ENCODE data around the gene FGA.

Gene FGA

DNA sequence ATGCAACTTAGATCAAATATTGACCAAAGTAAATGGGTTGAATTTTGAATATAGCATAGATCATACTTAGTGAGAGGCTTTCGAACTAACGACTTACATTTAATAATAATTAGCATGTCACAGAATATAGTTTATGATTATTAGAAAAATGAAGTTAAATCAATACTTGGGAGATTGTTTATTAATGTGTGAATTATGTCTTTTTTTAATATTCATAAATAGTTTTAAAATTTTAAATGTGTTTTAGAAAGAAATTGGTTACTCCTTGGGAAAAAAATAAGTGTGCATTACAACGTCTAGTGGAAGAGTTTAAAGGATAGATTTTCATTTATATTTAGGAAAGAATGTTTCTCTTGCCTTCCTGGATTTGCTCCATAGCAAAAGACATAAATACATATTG lies 7.3 kb downstream of the FGA start:
- no peak overlapping the region for H3K4me3 ChIP-seq (ENCODE audit: low read depth, low read length)

DNA sequence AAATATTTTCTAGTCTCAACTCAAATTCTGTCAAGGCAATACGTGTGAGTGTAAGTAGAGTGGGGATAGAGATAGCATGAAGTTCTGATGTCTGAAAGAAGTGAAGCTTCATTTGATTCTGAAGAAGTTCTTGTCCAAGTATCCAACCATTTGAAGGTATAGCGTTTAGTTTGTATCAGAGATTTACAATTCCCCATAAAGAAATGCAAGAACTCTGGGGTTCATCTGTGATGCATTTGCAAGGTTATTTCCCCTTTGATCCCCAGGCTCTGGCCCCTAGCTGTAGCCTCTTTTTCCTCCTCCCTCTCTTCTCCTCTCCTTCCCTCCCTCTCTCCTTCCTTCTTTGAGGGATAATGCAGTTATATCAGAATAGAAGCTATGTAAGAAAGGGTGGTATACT lies 7.8 kb downstream of the FGA start:
- H3K4me3 ChIP-seq (ENCODE audit: low read depth, low read length): no peak overlapping the region

DNA sequence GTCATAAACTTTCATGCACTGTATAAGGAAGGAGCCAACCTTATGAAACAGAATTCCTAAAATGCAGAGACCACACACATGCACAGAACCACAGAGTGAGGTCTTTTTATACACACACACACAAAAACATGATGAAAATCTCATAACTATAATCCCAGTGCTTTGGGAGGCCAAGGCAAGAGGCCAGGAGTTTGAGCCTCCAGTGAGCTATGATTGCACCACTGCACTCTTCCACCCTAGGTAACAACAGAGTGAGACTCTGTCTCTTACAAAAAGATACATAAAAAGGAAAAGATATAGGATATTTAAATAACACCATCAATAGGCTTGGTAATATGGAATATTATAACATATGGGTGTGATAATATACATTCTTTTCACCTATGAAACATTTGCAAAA lies 10.6 kb downstream of the FGA start:
- H3K4me3 ChIP-seq (ENCODE audit: low read depth, low read length): no peak overlapping the region

DNA sequence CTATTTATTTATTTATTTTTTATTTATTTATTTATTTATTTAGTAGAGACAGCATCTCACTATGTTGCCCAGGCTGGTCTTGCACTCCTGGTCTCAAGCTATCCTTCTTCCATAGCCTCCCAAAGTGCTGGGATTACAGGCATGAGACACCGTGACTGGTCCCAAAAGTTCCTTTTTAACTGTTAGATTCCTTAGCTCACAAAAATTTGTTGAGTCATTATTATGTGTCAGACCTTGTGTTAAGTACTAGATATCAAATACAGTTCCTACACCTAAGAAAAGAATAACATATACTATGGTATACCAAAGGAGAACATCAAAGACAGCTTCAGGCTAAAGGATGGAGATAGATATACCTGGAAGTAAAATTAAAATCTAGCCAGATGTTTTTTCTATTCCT lies 11.6 kb downstream of the FGA start:
- no peak overlapping the region for H3K4me3 ChIP-seq (ENCODE audit: low read depth, low read length)

DNA sequence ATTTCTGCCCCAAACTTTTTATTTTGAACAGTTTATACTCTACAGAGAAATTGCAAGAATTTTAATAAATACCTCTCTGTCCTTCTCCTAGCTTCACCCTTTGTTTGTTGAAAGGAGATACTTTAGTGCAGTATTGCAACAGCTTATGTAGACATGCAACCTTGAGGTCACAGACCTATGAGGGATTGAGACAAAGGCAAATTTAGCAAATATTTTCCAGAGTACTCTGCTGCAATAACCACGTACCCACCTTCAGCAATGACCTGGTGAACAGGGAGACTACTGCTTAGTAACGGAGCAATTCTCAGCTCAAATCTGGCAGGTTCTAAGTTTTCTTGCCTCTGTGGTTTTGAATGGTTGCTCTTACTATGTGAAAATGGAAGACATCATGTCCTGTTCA lies 13.2 kb downstream of the FGA start:
- no peak overlapping the region for H3K4me3 ChIP-seq (ENCODE audit: low read depth, low read length)

DNA sequence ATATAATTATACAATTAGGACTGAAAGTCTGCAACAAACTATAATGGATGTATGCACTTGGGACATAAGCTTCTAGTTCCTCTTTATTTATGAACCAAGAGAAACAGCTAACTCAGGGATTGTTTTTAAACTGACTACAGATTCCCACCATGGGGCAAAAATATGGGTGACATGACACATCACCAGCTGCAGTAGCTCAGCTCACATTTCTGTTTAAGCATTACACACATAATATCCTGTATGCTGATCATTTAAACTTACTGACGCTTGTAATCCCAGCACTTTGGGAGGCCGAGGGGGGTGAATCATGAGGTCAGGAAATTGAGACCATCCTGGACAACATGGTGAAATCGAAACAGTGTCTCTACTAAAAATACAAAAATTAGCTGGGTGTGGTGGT lies 16.2 kb downstream of the FGA start:
- no peak overlapping the region for H3K4me3 ChIP-seq (ENCODE audit: low read depth, low read length)

DNA sequence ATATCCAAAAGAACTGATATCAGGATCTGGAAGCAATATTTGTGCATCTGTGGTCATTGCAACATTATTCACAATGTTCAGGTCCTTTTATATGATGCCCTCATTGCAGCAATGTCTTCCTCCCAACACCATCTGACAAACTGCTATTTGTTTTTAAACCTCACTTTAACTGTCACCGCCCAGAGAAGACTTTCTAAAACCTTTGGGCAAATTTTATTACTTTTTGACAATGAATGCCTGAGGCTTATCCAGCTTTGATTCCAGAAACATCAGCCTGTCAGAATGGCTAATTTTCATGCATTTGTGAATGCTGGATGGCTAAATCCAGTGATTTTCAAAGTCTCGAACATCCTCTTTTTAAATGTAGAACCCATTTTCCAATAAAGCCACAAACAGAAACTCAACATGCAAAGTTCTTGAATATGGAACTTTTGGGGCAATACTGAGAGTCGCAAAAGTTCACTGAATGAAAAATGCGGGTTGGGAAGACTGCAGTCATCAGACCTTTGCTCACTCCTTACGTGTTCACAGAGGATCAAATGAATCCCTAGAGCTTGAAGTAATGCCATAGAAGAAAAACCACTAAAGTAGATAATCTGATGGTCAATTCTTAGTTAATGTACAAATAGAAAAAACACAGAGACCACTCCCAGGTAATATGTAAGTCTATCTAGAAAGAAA lies 17.2 kb downstream of the FGA start:
- no peak overlapping the region for H3K4me3 ChIP-seq (ENCODE audit: low read depth, low read length)

DNA sequence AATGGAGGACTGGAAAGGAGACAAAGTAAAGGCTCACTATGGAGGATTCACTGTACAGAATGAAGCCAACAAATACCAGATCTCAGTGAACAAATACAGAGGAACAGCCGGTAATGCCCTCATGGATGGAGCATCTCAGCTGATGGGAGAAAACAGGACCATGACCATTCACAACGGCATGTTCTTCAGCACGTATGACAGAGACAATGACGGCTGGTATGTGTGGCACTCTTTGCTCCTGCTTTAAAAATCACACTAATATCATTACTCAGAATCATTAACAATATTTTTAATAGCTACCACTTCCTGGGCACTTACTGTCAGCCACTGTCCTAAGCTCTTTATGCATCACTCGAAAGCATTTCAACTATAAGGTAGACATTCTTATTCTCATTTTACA lies 21.0 kb downstream of the FGA start:
- H3K4me3 ChIP-seq (ENCODE audit: low read depth, low read length): no peak overlapping the region

DNA sequence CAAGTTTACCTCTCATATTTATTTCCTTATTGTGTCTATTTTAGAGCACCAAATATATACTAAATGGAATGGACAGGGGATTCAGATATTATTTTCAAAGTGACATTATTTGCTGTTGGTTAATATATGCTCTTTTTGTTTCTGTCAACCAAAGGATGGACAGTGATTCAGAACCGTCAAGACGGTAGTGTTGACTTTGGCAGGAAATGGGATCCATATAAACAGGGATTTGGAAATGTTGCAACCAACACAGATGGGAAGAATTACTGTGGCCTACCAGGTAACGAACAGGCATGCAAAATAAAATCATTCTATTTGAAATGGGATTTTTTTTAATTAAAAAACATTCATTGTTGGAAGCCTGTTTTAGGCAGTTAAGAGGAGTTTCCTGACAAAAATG lies 21.5 kb downstream of the FGA start:
- H3K4me3 ChIP-seq (ENCODE audit: low read depth, low read length): no peak overlapping the region

DNA sequence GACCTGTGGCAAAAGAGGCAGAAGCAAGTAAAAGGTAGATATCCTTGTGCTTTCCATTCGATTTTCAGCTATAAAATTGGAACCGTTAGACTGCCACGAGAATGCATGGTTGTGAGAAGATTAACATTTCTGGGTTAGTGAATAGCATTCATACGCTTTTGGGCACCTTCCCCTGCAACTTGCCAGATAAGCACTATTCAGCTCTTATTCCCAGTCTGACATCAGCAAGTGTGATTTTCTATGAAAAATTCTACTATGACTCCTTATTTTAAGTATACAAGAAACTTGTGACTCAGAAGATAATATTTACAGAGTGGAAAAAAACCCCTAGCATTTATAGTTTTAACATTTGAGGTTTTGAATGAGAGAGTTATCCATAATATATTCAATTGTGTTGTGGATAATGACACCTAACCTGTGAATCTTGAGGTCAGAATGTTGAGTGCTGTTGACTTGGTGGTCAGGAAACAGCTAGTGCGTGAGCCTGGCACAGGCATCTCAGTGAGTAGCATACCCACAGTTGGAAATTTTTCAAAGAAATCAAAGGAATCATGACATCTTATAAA lies 23.8 kb downstream of the FGA start:
- H3K4me3 ChIP-seq (ENCODE audit: low read depth, low read length): no peak overlapping the region

DNA sequence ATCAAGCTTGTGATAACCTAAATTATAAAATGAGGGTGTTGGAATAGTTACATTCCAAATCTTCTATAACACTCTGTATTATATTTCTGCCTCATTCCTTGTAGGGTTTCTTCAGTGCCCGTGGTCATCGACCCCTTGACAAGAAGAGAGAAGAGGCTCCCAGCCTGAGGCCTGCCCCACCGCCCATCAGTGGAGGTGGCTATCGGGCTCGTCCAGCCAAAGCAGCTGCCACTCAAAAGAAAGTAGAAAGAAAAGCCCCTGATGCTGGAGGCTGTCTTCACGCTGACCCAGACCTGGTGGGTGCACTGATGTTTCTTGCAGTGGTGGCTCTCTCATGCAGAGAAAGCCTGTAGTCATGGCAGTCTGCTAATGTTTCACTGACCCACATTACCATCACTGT lies 24.8 kb downstream of the FGA start:
- no peak overlapping the region for H3K4me3 ChIP-seq (ENCODE audit: low read depth, low read length)

DNA sequence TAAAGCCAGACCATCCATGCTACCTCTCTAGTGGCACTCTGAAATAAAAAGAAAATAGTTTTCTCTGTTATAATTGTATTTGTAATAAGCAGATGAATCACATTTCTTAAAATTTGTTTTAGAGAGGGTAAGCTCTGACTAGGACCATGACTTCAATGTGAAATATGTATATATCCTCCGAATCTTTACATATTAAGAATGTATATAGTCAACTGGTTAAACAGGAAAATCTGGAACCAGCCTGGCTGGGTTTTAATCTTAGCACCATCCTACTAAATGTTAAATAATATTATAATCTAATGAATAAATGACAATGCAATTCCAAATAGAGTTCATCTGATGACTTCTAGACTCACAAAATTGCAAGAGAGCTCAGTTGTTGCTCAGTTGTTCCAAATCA lies 26.2 kb downstream of the FGA start:
- no peak overlapping the region for H3K4me3 ChIP-seq (ENCODE audit: low read depth, low read length)

DNA sequence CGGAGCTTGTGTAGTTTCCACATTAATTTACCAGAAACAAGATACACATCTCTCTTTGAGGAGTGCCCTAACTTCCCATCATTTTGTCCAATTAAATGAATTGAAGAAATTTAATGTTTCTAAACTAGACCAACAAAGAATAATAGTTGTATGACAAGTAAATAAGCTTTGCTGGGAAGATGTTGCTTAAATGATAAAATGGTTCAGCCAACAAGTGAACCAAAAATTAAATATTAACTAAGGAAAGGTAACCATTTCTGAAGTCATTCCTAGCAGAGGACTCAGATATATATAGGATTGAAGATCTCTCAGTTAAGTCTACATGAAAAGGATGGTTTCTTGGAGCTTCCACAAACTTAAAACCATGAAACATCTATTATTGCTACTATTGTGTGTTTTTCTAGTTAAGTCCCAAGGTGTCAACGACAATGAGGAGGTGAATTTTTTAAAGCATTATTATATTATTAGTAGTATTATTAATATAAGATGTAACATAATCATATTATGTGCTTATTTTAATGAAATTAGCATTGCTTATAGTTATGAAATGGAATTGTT lies 27.8 kb downstream of the FGA start, which contains the start of gene FGB:
FGB (plus strand) TSS at position 315 of the 558 bp plus-strand sequence; CDS start at position 323, 8 bp downstream.
- no peak within 1 kb of the TSS for H3K4me3 ChIP-seq (ENCODE audit: low read depth, low read length)

DNA sequence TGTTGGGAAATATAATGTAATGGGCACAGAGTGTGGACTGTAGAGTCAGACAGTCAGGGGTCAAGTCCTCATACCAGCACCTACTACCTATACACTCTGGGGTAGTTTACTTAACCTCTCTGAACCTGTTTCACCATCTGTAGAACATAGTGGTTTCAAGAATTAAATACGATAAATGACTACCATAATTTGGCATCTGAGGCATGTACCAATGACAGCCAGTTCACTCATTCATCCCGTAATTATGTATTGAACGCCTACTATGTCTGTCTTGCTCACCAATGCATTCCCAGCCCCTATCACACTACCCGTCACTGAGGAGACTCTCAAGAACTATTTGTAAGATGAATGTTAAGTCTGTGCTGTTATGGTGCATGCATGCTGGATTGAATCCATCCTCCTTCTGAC lies 29.7 kb downstream of the FGA start:
- no peak overlapping the region for H3K4me3 ChIP-seq (ENCODE audit: low read depth, low read length)

DNA sequence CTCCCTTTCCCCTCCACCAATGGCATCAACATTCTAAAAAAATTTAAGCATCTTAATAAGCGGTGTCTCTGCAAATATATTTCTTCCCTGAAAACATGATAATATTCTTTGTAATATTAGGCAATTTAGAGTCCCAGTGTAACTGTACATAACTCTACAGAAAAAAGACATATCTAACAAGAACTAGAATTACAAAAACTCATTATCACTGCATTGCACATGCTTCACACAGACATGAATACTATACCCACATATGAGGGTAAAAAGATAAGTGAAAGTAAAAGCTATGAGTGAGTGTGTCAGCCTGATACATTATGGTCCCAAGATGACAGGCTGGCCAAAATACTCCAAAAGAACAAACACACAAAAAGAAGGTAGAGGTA lies 30.1 kb downstream of the FGA start:
- no peak overlapping the region for H3K4me3 ChIP-seq (ENCODE audit: low read depth, low read length)

DNA sequence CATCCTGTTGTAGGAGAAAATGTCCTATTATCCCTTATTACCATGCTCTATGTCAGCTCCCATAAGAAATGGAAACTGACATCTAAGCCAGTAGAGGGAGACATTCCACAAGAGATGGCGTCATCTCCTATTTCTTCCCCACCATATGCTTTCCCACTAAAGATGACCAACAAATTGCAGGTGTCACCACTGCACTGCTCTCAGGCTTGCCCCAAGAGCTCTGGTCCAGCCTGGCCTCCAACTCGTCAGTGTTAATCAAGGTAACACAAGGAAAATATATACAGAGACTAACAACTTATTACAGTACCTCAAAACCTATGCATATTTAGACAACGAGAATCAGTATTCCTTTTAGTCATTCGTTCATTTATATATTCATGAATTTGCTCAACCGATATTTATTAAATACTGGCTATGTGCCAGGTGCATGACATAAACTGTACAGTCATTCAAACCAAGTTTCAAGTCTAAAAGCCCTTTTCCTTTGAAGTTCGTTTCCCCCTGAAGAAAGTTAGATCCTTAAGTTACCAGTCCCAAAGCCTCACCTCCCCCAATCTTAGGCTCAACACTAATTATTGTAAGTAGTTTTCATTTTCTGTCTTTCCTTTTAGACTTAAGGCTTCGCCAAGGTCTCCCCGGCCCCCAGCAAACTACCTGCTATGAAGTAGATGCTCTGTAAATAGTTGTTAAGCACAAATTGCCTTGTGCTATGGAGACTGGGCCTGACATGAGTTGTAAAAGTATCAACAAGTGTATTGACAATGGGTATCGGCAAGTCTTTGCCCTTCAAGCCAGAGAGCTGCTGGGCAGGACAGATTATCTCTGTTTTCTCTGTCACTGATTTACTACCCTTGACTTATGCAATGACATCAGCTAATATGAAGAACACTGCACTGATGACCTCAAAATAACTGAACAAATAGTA lies 30.8 kb downstream of the FGA start:
- no peak overlapping the region for H3K4me3 ChIP-seq (ENCODE audit: low read depth, low read length)

DNA sequence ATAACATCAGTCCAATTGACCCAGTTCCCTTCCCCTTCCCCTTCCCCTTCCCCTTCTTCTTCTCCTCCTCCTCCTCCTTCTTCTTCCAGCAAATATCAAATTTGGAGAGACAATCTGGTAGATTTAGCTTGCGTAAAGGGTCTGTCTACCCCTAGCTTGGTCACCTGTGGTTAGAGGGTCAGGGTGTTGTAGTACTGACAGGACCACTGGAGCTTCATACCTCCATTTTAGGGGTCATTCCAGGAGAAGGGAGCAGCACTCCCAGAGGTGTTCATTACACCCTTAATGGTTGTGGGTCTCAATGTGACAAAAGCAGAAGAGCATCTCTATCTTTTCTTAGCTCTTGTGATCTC lies 31.4 kb downstream of the FGA start:
- H3K4me3 ChIP-seq (ENCODE audit: low read depth, low read length): no peak overlapping the region

DNA sequence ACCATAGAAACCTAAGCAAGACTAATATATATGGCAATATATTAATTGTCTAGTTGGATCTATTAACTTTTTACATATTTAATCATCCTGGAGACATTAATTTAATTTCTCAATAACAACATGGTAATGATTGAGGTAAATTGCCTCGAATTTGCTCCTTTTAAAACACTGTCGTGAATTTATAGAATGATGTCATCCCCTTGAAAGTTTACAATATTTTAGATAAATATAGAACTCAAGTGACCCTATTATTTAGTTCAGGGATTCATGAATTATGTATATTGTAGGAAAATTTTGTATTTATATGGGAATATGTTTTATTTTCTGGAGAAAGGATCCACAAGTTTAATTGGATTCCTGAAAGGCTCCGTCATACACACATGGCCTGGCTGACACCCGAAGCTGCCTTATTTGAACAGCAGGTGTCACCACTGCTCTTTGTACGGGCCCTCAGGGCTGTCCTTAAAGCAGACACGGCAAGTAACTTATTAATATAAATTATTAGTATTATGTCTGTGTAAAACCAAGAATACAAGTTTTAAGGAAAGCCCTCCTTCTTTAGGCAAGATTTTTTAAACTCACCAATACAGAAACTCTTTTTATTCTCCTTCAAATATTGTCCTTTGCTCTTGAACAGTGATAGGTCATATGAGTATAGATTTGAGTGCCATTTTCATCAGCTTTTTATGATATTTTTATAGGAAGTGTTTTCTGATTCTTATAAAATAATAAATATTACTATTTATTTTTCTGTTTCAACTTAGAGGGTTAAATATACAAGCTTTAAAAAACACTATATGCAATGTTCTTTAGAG lies 38.5 kb downstream of the FGA start:
- H3K4me3 ChIP-seq (ENCODE audit: low read depth, low read length): no peak overlapping the region

DNA sequence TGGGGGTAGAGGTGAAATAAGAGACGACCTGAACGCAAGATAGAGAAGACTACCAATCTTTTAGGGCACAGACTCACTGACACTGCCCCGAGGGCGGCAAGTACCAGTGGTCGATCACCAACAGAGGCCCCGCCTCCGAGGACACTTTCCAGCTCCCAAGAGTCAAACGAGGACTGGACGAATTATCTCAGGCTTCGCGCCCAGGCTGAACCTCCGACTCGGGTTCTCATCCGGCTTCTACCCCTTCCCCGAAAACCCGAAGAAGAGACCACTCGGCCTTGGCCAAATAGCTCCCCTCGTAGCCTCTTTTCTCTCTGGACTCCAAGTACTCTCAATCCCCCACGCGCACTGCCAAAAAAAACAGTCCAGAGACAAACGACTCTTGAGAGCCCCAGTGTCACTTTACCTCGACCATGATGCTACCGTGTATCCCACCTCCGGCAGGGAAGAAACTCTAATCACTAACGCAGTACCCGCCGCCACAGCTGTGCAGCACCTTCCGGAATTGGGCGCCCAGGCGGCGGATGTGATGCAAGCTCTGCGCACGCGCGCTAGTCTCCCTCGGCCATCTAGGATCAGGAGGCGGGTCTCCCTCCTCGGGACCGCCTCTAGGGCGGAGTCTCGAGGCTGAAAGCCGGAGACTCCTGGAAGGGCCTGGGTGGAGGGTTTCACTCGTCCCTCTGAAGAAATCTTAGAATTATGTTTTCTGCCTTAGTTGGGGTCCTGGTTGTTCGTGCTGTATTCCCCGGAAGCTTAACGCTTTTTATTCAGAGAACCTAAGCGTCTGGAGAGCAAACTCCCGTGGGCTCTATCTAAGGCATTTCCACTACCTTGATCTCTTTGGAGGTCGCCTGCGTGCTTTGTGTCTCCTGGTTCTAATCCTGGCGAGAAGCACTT lies 40.4 kb downstream of the FGA start, which contains the start of gene PLRG1:
PLRG1 (minus strand) TSS at position 507 of the 897 bp plus-strand sequence; CDS start at position 415, 92 bp downstream.
- peak within 1 kb of the TSS; percentile 95 for H3K4me3 ChIP-seq (ENCODE audit: low read depth, low read length)

DNA sequence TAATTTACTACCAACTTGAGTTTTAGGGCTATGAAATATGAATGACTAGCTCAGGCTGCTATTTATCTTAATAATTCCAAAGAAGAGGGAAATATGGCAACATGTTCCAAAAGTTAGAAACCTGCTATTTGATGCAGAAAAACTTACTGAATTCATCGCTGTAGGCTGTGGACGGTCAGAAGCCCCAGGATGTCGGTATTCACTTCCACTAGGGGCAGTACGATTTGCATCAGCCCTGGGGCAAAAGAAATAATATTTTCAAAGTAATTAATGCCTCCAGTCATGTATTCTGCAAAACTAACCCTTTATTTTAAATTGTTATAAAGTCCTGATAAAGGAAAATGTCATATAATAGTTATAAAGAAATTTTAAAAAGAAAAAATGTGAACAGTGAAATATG lies 44.9 kb downstream of the FGA start:
- H3K4me3 ChIP-seq (ENCODE audit: low read depth, low read length): no peak overlapping the region

All from iPS-11a (cell line).